ENCODE results near the gene NOCT. TPM values are rescaled to one million over a fixed set of nuclear protein-coding genes. Genes with fewer than 3 reads are reported as not detected.

Gene NOCT
- total and polyA plus RNA-seq, 2 of the 8 experiments (the other 6 are each of a cell fraction or from before 2014, with no cell fraction given), result 10.4 to 45.5 TPM

- TF ChIP-seq RAD21 (IDR thresholded peaks at IDR 0.05 in 1 of 2, conservative IDR thresholded peaks at IDR 0.05 in 1 of 2; ENCODE audit: low read depth in 2 of 2, low read length in 2 of 2) (peak; percentile 0 to 17; a peak in 2 of 4 replicates), ASH2L (IDR thresholded peaks at IDR 0.05; ENCODE audit: low read length) (peak; percentile 75)
Measured at GRCh38 chr4:139083956-139084803, 68.6 kb downstream of the NOCT start (continued).

Data from H1 (cell line).